ENCODE measurements around the gene GSN. TPM values are rescaled to one million over a fixed set of nuclear protein-coding genes. Genes with fewer than 3 reads are reported as not detected.
A peak's percentile ranks its signal among the peaks of the same experiment; 100 is the strongest.

The GSN gene
- total RNA-seq, 1 donor from 2014 or later, result 72.1 TPM

- H3K9ac ChIP-seq, result no peak overlapping the region
- peaks cover 11% of the 10 kb centered on the region for H3F3A ChIP-seq (ENCODE audit: low read depth)
- H3K27me3 ChIP-seq, result no peaks in the 10 kb centered on the region
- DNase-seq (ENCODE audit: low spot score), result no peak
- peaks cover 43% of the 10 kb centered on the region for H3K4me1 ChIP-seq
- TF ChIP-seq CTCF (IDR thresholded peaks at IDR 0.05), result no peak
- TF ChIP-seq EZH2 (IDR thresholded peaks at IDR 0.05), result no peak
- TF ChIP-seq EZH2phosphoT487 (IDR thresholded peaks at IDR 0.05), result no peak
- H3K4me2 ChIP-seq, result peak overlapping the region; percentile 46
- Mint-ChIP-seq H3K36me3 (no peaks in the 10 kb centered on the region), H3K27me3 (ENCODE audit: insufficient read depth, low read depth) (no peaks in the 10 kb centered on the region), H3K4me3 (no peak overlapping the region), H3K4me1 (peaks cover 10% of the 10 kb centered on the region), H3K27ac (no peak overlapping the region), H3K9me3 (no peaks in the 10 kb centered on the region)
- no peaks in the 10 kb centered on the region for H4K20me1 ChIP-seq (ENCODE audit: low read depth)
- no peak overlapping the region for H2AFZ ChIP-seq (replicated peaks)
- H3K9me3 ChIP-seq (ENCODE audit: low read depth), result no peaks in the 10 kb centered on the region
- H3K27ac ChIP-seq, result peak overlapping the region; percentile 58
- peaks cover 47% of the 10 kb centered on the region for H3K79me2 ChIP-seq (ENCODE audit: low read depth)
- H3K36me3 ChIP-seq, result no peaks in the 10 kb centered on the region
- no peak overlapping the region for H3K4me3 ChIP-seq
Observed at GRCh38 chr9:121362813-121363621, 95.1 kb downstream of the GSN start.

- no peaks in the 10 kb centered on the region for H3K9me3 Mint-ChIP-seq
- Histone ChIP-seq H3K27ac (peak overlapping the region; percentile 58), H3K36me3 (no peaks in the 10 kb centered on the region), H3K9ac (no peak overlapping the region), H3K4me1 (peaks cover 49% of the 10 kb centered on the region), H3F3A (ENCODE audit: low read depth) (peaks cover 17% of the 10 kb centered on the region), H3K27me3 (no peaks in the 10 kb centered on the region), H4K20me1 (ENCODE audit: low read depth) (no peaks in the 10 kb centered on the region), H3K9me3 (ENCODE audit: low read depth) (no peaks in the 10 kb centered on the region), H3K4me2 (peak overlapping the region; percentile 46), H3K4me3 (no peak overlapping the region), H2AFZ (replicated peaks) (no peak overlapping the region), H3K79me2 (ENCODE audit: low read depth) (peaks cover 50% of the 10 kb centered on the region)
- DNase-seq (ENCODE audit: low spot score), result no peak
- H3K27me3 Mint-ChIP-seq (ENCODE audit: insufficient read depth, low read depth), result peaks cover 5% of the 10 kb centered on the region
- no peak overlapping the region for H3K4me3 Mint-ChIP-seq
- H3K27ac Mint-ChIP-seq, result no peak overlapping the region
- H3K4me1 Mint-ChIP-seq, result peaks cover 14% of the 10 kb centered on the region
- no peaks in the 10 kb centered on the region for H3K36me3 Mint-ChIP-seq
- TF ChIP-seq EZH2phosphoT487 (IDR thresholded peaks at IDR 0.05) (no peak), EZH2 (IDR thresholded peaks at IDR 0.05) (no peak), CTCF (IDR thresholded peaks at IDR 0.05) (no peak)
Observed at GRCh38 chr9:121363622-121363961, 95.6 kb downstream of the GSN start.

GRCh38 chr9:121364077-121364476, 96.1 kb downstream of the GSN start:
- H3K27ac Mint-ChIP-seq, result no peak overlapping the region
- H4K20me1 ChIP-seq (ENCODE audit: low read depth), result no peaks in the 10 kb centered on the region
- no peaks in the 10 kb centered on the region for H3K9me3 Mint-ChIP-seq
- H3K27ac ChIP-seq, result peak overlapping the region; percentile 58
- no peaks in the 10 kb centered on the region for H3K36me3 ChIP-seq
- H3K36me3 Mint-ChIP-seq, result no peaks in the 10 kb centered on the region
- peaks cover 21% of the 10 kb centered on the region for H3F3A ChIP-seq (ENCODE audit: low read depth)
- H3K9ac ChIP-seq, result no peak overlapping the region
- peaks cover 16% of the 10 kb centered on the region for H3K4me1 Mint-ChIP-seq
- no peak overlapping the region for H3K4me3 Mint-ChIP-seq
- peaks cover 51% of the 10 kb centered on the region for H3K4me1 ChIP-seq
- TF ChIP-seq EZH2phosphoT487 (IDR thresholded peaks at IDR 0.05) (no peak), CTCF (IDR thresholded peaks at IDR 0.05) (no peak), EZH2 (IDR thresholded peaks at IDR 0.05) (no peak)
- no peak overlapping the region for H2AFZ ChIP-seq (replicated peaks)
- peak overlapping the region; percentile 46 for H3K4me2 ChIP-seq
- DNase-seq (ENCODE audit: low spot score), result no peak
- H3K9me3 ChIP-seq (ENCODE audit: low read depth), result no peaks in the 10 kb centered on the region
- H3K4me3 ChIP-seq, result no peak overlapping the region
- peaks cover 10% of the 10 kb centered on the region for H3K27me3 Mint-ChIP-seq (ENCODE audit: insufficient read depth, low read depth)
- peaks cover 55% of the 10 kb centered on the region for H3K79me2 ChIP-seq (ENCODE audit: low read depth)
- H3K27me3 ChIP-seq, result no peaks in the 10 kb centered on the region

All from neural progenitor cell (in vitro differentiated cells).